HepG2 (cell line): ENCODE measurements around the gene KRTAP12-1. TPM values are rescaled to one million over a fixed set of nuclear protein-coding genes. Genes with fewer than 3 reads are reported as not detected.
"Not testable (repeated sequence)": the region's sequence is repeated elsewhere in the genome, so short reads cannot be mapped to it uniquely, and the experiment has no call there.

Source experiments
- ATAC-seq: fragments of 200-7000 bp; cut with Tn5 transposase; 3 replicates; pipeline ENCODE4 v1.9.1; 2020; ENCODE audit warnings: mild to moderate bottlenecking, moderate library complexity
- BruUV-seq: library from RNA; stranded (reverse); fragments of 400-500 nt; replicated peaks from 2 replicates; lab custom pipeline; 2021; lab: Mats Ljungman, UMichigan
- CTCF ChIA-PET: fragments of 300-600 bp; formaldehyde crosslinking; extraction: SDS; loops from one replicate; lab custom pipeline; 2021; ENCODE audit warnings: low total read pairs, inconsistent platforms, low intra/inter-chr PET ratio; lab: Yijun Ruan, JAX
- POLR2A ChIA-PET: fragments of 350-600 bp; sonication (Branson Sonifier 250); formaldehyde crosslinking; loops from one replicate; lab custom pipeline; 2020; ENCODE audit warnings: antibody characterized with exemption, inconsistent platforms; lab: Yijun Ruan, JAX
- DNase-seq: peaks from one replicate; pipeline ENCODE4 v3.0.0-alpha.2; 2015; ENCODE audit warnings: low spot score
- FAIRE-seq: peaks from 3 replicates; lab custom pipeline; 2011; peaks lifted over from hg19 to GRCh38; lab: Jason Lieb, UNC
- H2AFZ ChIP-seq: one replicate; pipeline ENCODE4 v1.6.1; 2011; ENCODE audit warnings: low read length, inconsistent platforms
- H3K27ac ChIP-seq: fragments of 300-600 bp; 3 replicates; pipeline ENCODE4 v1.8.0; 2011; ENCODE audit warnings: mixed run types, mild to moderate bottlenecking, mixed read lengths, low read length, inconsistent platforms; ENCODE audit not compliant: insufficient read depth; ENCODE audit errors: extremely low read length
- H3K27me3 ChIP-seq, 2 experiments: fragments of 200-600 bp in 1 of 2; 2 replicates in 1 of 2; 3 replicates in 1 of 2; pipeline versions ENCODE4 v1.6.0 to v1.8.0; 2011; ENCODE audit warnings: low read length in 2 of 2, mild to moderate bottlenecking in 2 of 2, moderate library complexity in 2 of 2, inconsistent platforms in 1 of 2; ENCODE audit not compliant: insufficient read depth in 2 of 2, control insufficient read depth in 1 of 2
- H3K36me3 ChIP-seq, 2 experiments: fragments of 200-600 bp in 1 of 2; replicated peaks in 1 of 2; 2 replicates in 1 of 2; 3 replicates in 1 of 2; pipeline versions ENCODE4 v1.5.1 to v1.8.0; 2011; ENCODE audit warnings: low read length in 2 of 2, inconsistent platforms in 1 of 2; ENCODE audit not compliant: insufficient read depth in 2 of 2, control insufficient read depth in 1 of 2
- H3K4me1 ChIP-seq: 2 replicates; pipeline ENCODE4 v1.5.1; 2012; ENCODE audit warnings: low read length, inconsistent platforms; ENCODE audit not compliant: insufficient read depth
- H3K4me2 ChIP-seq: 2 replicates; pipeline ENCODE4 v1.6.0; 2011; ENCODE audit warnings: low read depth, low read length, inconsistent platforms
- H3K4me3 ChIP-seq, 3 experiments: fragments of 200-600 bp in 1 of 3; sonication (generic), shearing (Covaris generic) in 1 of 3; replicated peaks in 1 of 3; 2 replicates each; pipeline ENCODE4 v1.5.1; 2011 to 2016; ENCODE audit warnings: low read length in 3 of 3, inconsistent platforms in 2 of 3, low read depth in 2 of 3, mild to moderate bottlenecking in 2 of 3, control low read depth in 1 of 3, mixed read lengths in 1 of 3; ENCODE audit not compliant: insufficient read depth in 1 of 3
- H3K79me2 ChIP-seq: one replicate; pipeline ENCODE4 v1.6.1; 2011; ENCODE audit warnings: low read length, inconsistent platforms; ENCODE audit not compliant: insufficient read depth
- H3K9ac ChIP-seq: 2 replicates; pipeline ENCODE4 v1.6.0; 2011; ENCODE audit warnings: mild to moderate bottlenecking, low read depth, low read length, inconsistent platforms; ENCODE audit not compliant: insufficient read depth
- H3K9me3 ChIP-seq: 2 replicates; pipeline ENCODE4 v1.5.1; 2012; ENCODE audit warnings: mild to moderate bottlenecking, low read length
- H4K20me1 ChIP-seq: 2 replicates; pipeline ENCODE4 v1.6.0; 2011; ENCODE audit warnings: inconsistent platforms, mild to moderate bottlenecking, low read length, moderate library complexity; ENCODE audit not compliant: insufficient read depth
- HNF4A ChIP-seq: sonication (generic); formaldehyde crosslinking; IDR thresholded peaks from 2 replicates; pipeline ENCODE4 v1.4.0; 2020; ENCODE audit warnings: missing genetic modification reagents
- MAZ ChIP-seq, 2 experiments: sonication (generic) in 1 of 2; formaldehyde crosslinking in 1 of 2; IDR thresholded peaks; 2 replicates each; pipeline versions ENCODE4 v1.5.0 to v1.6.1; 2012 to 2020; ENCODE audit warnings: low read depth in 2 of 2, mild to moderate bottlenecking in 2 of 2, borderline replicate concordance in 1 of 2, improper control_type of control experiment in 1 of 2, low read length in 1 of 2, missing genetic modification reagents in 1 of 2, moderate library complexity in 1 of 2
- PBX2 ChIP-seq: IDR thresholded peaks from 2 replicates; pipeline ENCODE4 v1.6.1; 2016; ENCODE audit warnings: control low read depth
- SRSF9 ChIP-seq: fragments of 200-400 bp; formaldehyde crosslinking; IDR thresholded peaks from 2 replicates; pipeline ENCODE4 v1.6.1; 2018; ENCODE audit warnings: borderline replicate concordance, mild to moderate bottlenecking, low read depth, low read length; ENCODE audit not compliant: insufficient read depth, poor library complexity, severe bottlenecking
- TBL1XR1 ChIP-seq: fragments of 150-350 bp; IDR thresholded peaks from 2 replicates; pipeline ENCODE4 v1.6.1; 2014; ENCODE audit warnings: borderline replicate concordance, low read length; ENCODE audit not compliant: partially characterized antibody
- ZFYVE20 ChIP-seq: sonication (generic); formaldehyde crosslinking; IDR thresholded peaks from 2 replicates; pipeline ENCODE4 v1.8.0; 2023; ENCODE audit warnings: low read depth, mild to moderate bottlenecking, moderate library complexity, missing genetic modification reagents, borderline replicate concordance
- ZSCAN25 ChIP-seq: sonication (generic); formaldehyde crosslinking; IDR thresholded peaks from 2 replicates; pipeline ENCODE4 v1.8.0; 2022; ENCODE audit warnings: mild to moderate bottlenecking, missing genetic modification reagents
- WGBS: methylation state at CpG from one replicate; pipeline ENCODE4 v1.1.6; 2017; ENCODE audit warnings: low lambda C conversion rate; 5-methylcytosine and 5-hydroxymethylcytosine counted together
- in situ Hi-C: cut with HindIII; loops from 2 replicates; pipeline ENCODE4 v1.10.0; 2017; ENCODE audit warnings: low pct_unique_long_range_greater_than_20kb; ENCODE audit not compliant: extremely low pct_ligation_motif_present
- intact Hi-C: fragments of 100-400 bp; cut with micrococcal nuclease; formaldehyde crosslinking; loops from one replicate; pipeline ENCODE4 v1.10.0; 2022; ENCODE audit not compliant: unreplicated experiment
- polyA plus RNA-seq, 8 experiments: library from polyadenylated mRNA; depleted of rRNA in 3 of 8; stranded (reverse) in 7 of 8; unstranded in 1 of 8; fragments of >200 nt; fragmentation: Illumina TruSeq in 4 of 8; extraction: Trizol in 4 of 8; gene quantifications; 2 replicates each; pipeline versions ENCODE4 v1.2.1 to v1.2.3, GENCODE V29; 2011 to 2016; ENCODE audit warnings: low read depth in 4 of 8, missing spikeins in 1 of 8, mixed read lengths in 1 of 8; ENCODE audit not compliant: insufficient read depth in 1 of 8
- total RNA-seq, 5 experiments: library from RNA; depleted of rRNA; stranded (reverse); fragments of >200 nt; fragmentation: Illumina TruSeq; extraction: Trizol; gene quantifications; 2 replicates each; pipeline ENCODE4 v1.2.3, GENCODE V29; 2016; ENCODE audit warnings: low read depth in 1 of 5

KRTAP12-1 gene
- total and polyA plus RNA-seq, 2 of the 13 experiments (the other 11 are each of a cell fraction or from before 2014, with no cell fraction given): not detected

GRCh38 chr21:44639331-44639655, 42.7 kb downstream of the KRTAP12-1 start:
- Histone ChIP-seq H3K36me3 (no peaks in the 10 kb centered on the region), H3K27ac (no peak overlapping the region), H3K27me3 (peaks cover 1 to 6% of the 10 kb centered on the region in 2 experiments; a peak in 2 of 5 replicates), H3K4me2 (no peak overlapping the region), H3K4me3 (no peak overlapping the region), H3K79me2 (no peaks in the 10 kb centered on the region), H3K4me1 (no peaks in the 10 kb centered on the region), H2AFZ (no peak overlapping the region), H3K9me3 (peaks cover 10% of the 10 kb centered on the region), H3K9ac (no peak overlapping the region), H4K20me1 (no peaks in the 10 kb centered on the region)
- no peak for FAIRE-seq
- ChIA-PET CTCF (no interaction called here), POLR2A (no interaction called here)
- DNase-seq: no peak
- in situ Hi-C loops: no loop called here
- intact Hi-C loops: loop anchor here (10.0 kb wide), 1 partner anchor 56 kb away; the partner anchor contains the start of gene KRTAP10-12
- no peak for ATAC-seq
- BruUV-seq: no TSS peak
- 45% methylated on average over 7 of the region's 12 CpGs for WGBS
- TF ChIP-seq TBL1XR1 (no peak), ZSCAN25 (no peak), PBX2 (CRISPR knock-in tag) (no peak), ZFYVE20 (no peak), MAZ (IDR thresholded peaks at IDR 0.05; ENCODE audit: borderline replicate concordance, low read depth, low read length) (no peak), MAZ (CRISPR knock-in tag; IDR thresholded peaks at IDR 0.05; ENCODE audit: low read depth) (no peak), SRSF9 (no peak), HNF4A (no peak)

- H4K20me1 ChIP-seq, H3K27me3 ChIP-seq, DNase-seq, H3K4me3 ChIP-seq, H3K9me3 ChIP-seq, H3K4me1 ChIP-seq, BruUV-seq, H3K79me2 ChIP-seq, H2AFZ ChIP-seq, CTCF ChIA-PET, FAIRE-seq, ATAC-seq, H3K36me3 ChIP-seq, H3K27ac ChIP-seq, POLR2A ChIA-PET, H3K4me2 ChIP-seq, H3K9ac ChIP-seq, in situ Hi-C loops: not testable (repeated sequence)
- intact Hi-C loops: loop anchor here (10.0 kb wide), 1 partner anchor 56 kb away; the partner anchor contains the start of gene KRTAP10-12
- 42% methylated on average over 10 of the region's 21 CpGs for WGBS
Observed at GRCh38 chr21:44638506-44639330, 43.2 kb downstream of the KRTAP12-1 start.

GRCh38 chr21:44637851-44638348, 44.1 kb downstream of the KRTAP12-1 start:
- DNase-seq, H3K27ac ChIP-seq, H3K79me2 ChIP-seq, H3K4me2 ChIP-seq, H4K20me1 ChIP-seq, H3K27me3 ChIP-seq, FAIRE-seq, H3K36me3 ChIP-seq, H3K9me3 ChIP-seq, H3K4me1 ChIP-seq, BruUV-seq, CTCF ChIA-PET, H3K9ac ChIP-seq, POLR2A ChIA-PET, H2AFZ ChIP-seq, in situ Hi-C loops, H3K4me3 ChIP-seq: not testable (repeated sequence)
- intact Hi-C loops: loop anchor here (10.0 kb wide), 1 partner anchor 57 kb away; the partner anchor contains the start of gene KRTAP10-12
- peak; percentile 84 for ATAC-seq
- WGBS: 10% methylated on average over 2 of the region's 12 CpGs
